ENCODE data around the gene ERC2. TPM values are rescaled to one million over a fixed set of nuclear protein-coding genes. Genes with fewer than 3 reads are reported as not detected.

Gene ERC2
- total RNA-seq, 1 experiment from 2014 or later = 0.90 TPM

DNA sequence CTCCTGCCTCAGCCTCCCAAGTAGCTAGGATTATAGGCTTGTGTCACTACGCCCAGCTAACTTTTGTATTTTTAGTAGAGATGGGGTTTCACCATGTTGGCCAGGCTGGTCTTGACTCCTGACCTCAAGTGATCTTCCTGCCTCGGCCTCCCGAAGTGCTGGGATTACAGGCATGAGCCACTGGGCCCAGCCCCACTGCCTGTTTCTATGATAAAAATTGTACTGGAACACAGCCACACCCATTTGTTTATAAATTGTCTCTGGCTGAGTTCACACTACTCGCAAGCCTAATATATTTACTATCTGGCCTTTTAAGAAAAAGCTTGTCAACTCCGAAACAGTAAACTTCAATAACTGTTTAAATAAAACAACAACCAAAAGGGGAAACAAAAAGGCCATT, 671.7 kb downstream of the ERC2 start:
- DNase-seq (ENCODE audit: low spot score) = no peak
- no peak for TF ChIP-seq EZH2 (IDR thresholded peaks at IDR 0.05; ENCODE audit: borderline replicate concordance, low read depth, low read length, poor library complexity, severe bottlenecking)
- TF ChIP-seq, protein P1, sequence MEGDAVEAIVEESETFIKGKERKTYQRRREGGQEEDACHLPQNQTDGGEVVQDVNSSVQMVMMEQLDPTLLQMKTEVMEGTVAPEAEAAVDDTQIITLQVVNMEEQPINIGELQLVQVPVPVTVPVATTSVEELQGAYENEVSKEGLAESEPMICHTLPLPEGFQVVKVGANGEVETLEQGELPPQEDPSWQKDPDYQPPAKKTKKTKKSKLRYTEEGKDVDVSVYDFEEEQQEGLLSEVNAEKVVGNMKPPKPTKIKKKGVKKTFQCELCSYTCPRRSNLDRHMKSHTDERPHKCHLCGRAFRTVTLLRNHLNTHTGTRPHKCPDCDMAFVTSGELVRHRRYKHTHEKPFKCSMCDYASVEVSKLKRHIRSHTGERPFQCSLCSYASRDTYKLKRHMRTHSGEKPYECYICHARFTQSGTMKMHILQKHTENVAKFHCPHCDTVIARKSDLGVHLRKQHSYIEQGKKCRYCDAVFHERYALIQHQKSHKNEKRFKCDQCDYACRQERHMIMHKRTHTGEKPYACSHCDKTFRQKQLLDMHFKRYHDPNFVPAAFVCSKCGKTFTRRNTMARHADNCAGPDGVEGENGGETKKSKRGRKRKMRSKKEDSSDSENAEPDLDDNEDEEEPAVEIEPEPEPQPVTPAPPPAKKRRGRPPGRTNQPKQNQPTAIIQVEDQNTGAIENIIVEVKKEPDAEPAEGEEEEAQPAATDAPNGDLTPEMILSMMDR (conservative IDR thresholded peaks at IDR 0.05; ENCODE audit: low read depth, low read length) = no peak
- Histone ChIP-seq H3K4me3 (ENCODE audit: low read depth, low read length, poor library complexity, severe bottlenecking) (no peak overlapping the region), H3K9me3 (ENCODE audit: low read depth, low read length, poor library complexity, severe bottlenecking) (no peaks in the 10 kb centered on the region), H3K4me1 (ENCODE audit: insufficient read depth, low read length, poor library complexity, severe bottlenecking) (peaks cover 4% of the 10 kb centered on the region), H3K27ac (ENCODE audit: low read depth, low read length, poor library complexity, severe bottlenecking) (no peak overlapping the region), H3K27me3 (replicated peaks; ENCODE audit: insufficient read depth, low read depth, low read length, poor library complexity) (no peaks in the 10 kb centered on the region), H3K36me3 (ENCODE audit: insufficient read depth, low read length, poor library complexity, severe bottlenecking) (no peaks in the 10 kb centered on the region)
- POLR2A ChIA-PET (ENCODE audit: low non-redundant PET) = no interaction called here
- BruUV-seq (replicated peaks) = no TSS peak
- intact Hi-C loops (cut with micrococcal nuclease; ENCODE audit: unreplicated experiment) = no loop called here
- CTCF ChIA-PET = no interaction called here

DNA sequence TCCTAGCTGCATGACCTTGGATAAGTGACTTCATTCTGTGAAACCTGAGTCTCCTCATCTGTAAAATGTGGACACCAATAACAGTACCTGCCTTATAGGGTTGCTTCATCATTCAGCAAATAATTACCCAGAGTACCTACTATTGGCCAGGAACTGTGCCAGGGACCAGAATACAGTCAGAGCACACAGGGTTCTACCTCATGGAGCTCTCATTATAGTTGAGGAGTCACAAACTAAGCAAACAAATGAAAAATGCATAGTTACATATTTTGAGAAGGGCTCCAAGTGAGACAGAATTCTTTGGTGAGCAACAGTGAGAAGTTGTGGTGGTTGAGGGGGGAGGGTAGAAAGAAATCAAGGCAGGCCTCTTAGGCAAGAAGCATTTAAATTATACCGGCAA, 672.5 kb downstream of the ERC2 start:
- Histone ChIP-seq H3K27ac (ENCODE audit: low read depth, low read length, poor library complexity, severe bottlenecking) (no peak overlapping the region), H3K27me3 (replicated peaks; ENCODE audit: insufficient read depth, low read depth, low read length, poor library complexity) (no peaks in the 10 kb centered on the region), H3K36me3 (ENCODE audit: insufficient read depth, low read length, poor library complexity, severe bottlenecking) (no peaks in the 10 kb centered on the region), H3K4me3 (ENCODE audit: low read depth, low read length, poor library complexity, severe bottlenecking) (no peak overlapping the region), H3K4me1 (ENCODE audit: insufficient read depth, low read length, poor library complexity, severe bottlenecking) (peaks cover 4% of the 10 kb centered on the region), H3K9me3 (ENCODE audit: low read depth, low read length, poor library complexity, severe bottlenecking) (no peaks in the 10 kb centered on the region)
- ChIA-PET CTCF (no interaction called here), POLR2A (ENCODE audit: low non-redundant PET) (no interaction called here)
- TF ChIP-seq EZH2 (IDR thresholded peaks at IDR 0.05; ENCODE audit: borderline replicate concordance, low read depth, low read length, poor library complexity, severe bottlenecking) = no peak
- TF ChIP-seq, protein P1 (conservative IDR thresholded peaks at IDR 0.05; ENCODE audit: low read depth, low read length) = no peak
- intact Hi-C loops (cut with micrococcal nuclease; ENCODE audit: unreplicated experiment) = no loop called here
- no TSS peak for BruUV-seq (replicated peaks)
- no peak for DNase-seq (ENCODE audit: low spot score)

DNA sequence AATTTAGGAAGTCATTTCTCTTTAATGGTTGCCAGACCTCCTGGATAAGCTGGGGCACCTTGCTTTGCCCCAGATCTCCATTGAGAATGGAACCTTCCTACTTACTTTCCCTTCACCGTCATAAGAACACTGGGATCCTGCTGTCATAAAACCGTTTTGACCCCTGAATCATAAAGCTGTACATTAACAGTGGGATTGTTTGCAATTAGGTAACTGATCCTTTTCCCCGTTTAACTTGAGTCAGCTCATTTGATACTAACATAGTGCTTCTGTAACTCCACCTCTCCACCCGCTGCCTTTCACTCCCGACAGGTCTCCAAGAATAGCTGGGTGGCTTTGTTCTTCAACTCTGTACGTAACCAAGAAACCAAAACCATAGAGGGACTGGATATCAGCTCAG, 673.0 kb downstream of the ERC2 start:
- TF ChIP-seq, protein P1 (conservative IDR thresholded peaks at IDR 0.05; ENCODE audit: low read depth, low read length) = no peak
- TF ChIP-seq EZH2 (IDR thresholded peaks at IDR 0.05; ENCODE audit: borderline replicate concordance, low read depth, low read length, poor library complexity, severe bottlenecking) = no peak
- Histone ChIP-seq H3K36me3 (ENCODE audit: insufficient read depth, low read length, poor library complexity, severe bottlenecking) (no peaks in the 10 kb centered on the region), H3K27ac (ENCODE audit: low read depth, low read length, poor library complexity, severe bottlenecking) (no peak overlapping the region), H3K9me3 (ENCODE audit: low read depth, low read length, poor library complexity, severe bottlenecking) (no peaks in the 10 kb centered on the region), H3K27me3 (replicated peaks; ENCODE audit: insufficient read depth, low read depth, low read length, poor library complexity) (no peaks in the 10 kb centered on the region), H3K4me3 (ENCODE audit: low read depth, low read length, poor library complexity, severe bottlenecking) (no peak overlapping the region), H3K4me1 (ENCODE audit: insufficient read depth, low read length, poor library complexity, severe bottlenecking) (peaks cover 4% of the 10 kb centered on the region)
- CTCF ChIA-PET = no interaction called here
- no peak for DNase-seq (ENCODE audit: low spot score)
- POLR2A ChIA-PET (ENCODE audit: low non-redundant PET) = no interaction called here
- no TSS peak for BruUV-seq (replicated peaks)
- intact Hi-C loops (cut with micrococcal nuclease; ENCODE audit: unreplicated experiment) = no loop called here

All from A673 (cell line).